Middle frontal gyrus (tissue), 1 donor: Measurements from ENCODE around the gene EDC3.
"Not testable (repeated sequence)": the region's sequence is repeated elsewhere in the genome, so short reads cannot be mapped to it uniquely, and the experiment has no call there.

Experiments used
- DNase-seq: peaks from one replicate; pipeline ENCODE4 v3.0.0-alpha.2; 2015; ENCODE audit warnings: low spot score; ENCODE audit errors: extremely low spot score

Gene EDC3

DNA sequence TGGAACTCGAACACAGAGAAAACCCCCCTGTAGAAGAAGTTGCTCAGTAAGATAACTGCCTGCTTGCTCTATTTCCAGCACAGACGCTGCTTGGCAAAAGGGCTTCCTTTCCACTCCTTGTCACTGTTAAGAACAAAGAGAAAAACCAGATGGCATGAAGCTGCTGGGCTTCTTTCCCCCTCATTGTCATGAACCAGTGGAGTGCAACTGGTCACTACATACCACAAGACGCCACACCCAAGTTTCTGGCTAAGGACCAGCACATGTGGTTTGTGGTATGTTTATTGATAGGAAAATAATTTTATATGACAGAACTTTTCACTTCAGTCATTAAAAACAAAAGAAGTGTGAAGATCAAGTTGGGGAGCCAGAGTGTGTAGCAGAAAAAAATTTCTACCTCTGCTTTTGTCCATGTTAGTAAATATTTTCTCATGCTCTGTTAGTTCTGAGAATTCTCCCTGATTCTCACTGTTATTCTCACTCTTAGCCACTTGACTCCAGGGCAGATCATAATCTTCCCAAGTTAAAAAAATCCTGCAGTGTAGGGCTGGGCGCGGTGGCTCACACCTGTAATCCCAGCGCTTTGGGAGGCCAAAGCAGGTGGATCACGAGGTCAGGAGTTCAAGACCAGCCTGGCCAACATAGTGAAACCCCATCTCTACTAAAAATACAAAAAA lies 42.3 kb downstream of the EDC3 start:
- DNase-seq, result no peak

DNA sequence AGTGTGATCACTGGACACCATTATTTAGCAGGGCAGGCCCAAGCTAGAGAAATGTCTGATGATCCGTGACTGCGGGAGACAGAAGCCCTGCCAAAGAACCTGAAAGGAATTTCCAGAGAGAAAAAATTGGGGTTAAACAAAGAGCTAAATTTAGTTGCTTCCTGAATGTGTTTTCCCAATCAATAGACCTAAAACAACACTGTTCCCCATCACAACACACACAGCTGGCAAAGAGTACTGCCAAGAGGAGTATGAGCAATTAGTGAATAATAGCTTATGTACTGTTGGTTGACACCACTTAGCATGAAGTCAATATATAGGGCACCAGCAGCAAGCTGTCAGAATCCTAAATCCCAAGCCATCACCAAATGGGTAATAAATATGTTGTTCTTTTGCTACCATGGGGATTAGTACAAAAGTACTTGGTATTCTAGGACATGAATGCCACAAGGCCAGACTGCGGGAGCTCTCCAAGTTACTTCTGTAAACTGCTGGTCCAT lies 44.5 kb downstream of the EDC3 start:
- no peak for DNase-seq

- no peak for DNase-seq
Observed at GRCh38 chr15:74648051-74648842, 47.6 kb downstream of the EDC3 start.

DNA sequence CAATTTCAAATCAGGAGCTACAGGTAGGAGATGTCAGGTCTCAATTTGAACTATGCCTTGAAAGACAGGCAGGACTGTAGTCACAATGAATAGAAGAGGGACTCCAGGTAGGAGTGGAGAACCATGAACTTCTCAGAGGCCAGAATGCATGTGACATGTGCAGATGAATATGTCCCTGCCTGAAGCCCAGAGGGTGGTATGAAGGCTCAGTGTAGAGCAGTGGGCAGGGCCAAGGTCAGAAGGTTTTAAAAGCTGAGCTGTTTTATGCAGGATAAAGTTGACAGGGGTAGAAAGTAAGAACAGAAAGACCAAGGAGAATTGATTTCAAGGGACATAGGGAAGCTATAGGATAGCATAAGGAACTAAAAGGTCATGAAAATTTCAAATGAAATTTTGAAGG lies 49.3 kb downstream of the EDC3 start:
- no peak for DNase-seq

GRCh38 chr15:74643665-74644204 lies 52.1 kb downstream of the EDC3 start:
- DNase-seq, result no peak

DNA sequence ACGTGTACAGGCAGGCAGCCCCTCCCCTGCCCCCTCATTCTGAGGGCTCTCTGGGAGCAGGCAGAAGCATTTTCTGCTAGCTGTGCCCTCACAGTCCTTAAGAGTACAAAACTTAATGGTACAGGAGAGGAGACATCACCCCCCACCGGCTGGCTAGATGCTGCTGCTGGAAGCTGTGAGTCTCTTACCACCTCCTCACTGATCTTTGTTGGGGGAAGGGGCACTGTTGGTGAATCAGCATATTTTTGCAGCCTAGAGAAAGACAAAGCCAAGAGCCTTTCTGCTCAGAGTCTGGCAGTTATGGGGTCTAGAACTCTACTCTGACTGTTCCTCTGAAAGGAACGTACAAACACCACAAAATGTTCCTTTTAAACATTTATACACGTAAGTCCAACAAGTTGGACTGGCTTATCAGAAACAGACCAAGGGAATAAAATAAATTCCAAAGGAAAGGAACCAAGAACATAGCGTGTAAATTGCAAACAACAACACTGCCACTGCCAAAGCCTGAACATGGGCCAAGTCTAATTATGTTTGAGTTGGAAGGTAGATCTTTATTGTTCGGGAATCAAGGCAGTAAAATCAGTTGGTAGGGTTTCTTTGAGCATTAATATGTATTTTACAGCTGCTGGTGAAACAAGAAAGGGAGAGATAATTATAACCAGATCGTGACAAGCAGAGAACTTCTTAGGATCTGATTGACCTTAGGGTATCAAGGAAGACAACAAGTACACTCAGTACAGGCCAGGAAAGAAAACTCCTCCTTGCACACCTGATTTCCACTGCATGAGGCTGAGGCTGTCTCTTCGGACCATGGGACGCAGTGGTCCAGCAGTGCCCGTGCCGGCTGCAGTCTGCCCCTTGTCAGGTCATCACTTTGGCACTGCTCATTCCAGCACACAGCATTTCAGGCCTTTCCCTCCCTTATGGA lies 52.8 kb downstream of the EDC3 start:
- DNase-seq, result no peak

DNA sequence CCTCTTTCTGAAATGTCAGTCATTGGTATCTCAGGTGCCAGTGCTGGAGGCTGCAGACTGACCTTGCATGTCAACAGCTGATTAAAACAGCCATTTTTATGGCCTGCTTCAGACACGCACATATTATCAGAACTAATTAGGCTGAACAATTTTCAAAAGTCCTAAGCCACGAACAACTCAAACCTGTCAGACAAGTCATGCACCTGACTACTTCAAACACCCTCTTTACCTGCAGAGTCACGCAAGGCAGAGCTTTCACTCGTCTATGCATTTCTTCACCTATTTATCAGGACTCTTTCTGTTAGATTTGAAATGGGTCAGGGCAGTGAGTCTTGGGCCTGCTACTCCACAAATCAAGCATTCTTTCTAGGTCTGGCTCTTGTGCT lies 53.5 kb downstream of the EDC3 start:
- DNase-seq, result no peak

DNA sequence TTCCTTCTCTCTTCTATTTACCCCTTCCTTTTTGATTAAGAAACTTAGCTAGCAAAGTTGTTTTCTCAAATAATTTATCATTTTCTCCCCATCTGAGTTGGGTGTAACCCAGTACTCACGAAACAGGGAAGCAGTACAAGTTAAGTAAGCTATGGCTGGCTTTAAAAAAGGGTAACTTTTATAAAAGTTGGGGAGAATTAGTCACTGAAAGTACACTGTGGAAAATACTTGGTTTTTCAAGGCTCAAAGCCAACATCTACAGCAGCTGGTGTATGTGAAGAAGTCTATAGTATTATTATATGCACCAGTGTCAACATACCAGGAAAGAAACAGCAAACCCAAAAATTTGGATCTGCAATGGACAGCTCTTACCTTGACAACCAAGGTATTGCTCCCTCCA lies 54.7 kb downstream of the EDC3 start:
- DNase-seq, result no peak

GRCh38 chr15:74636984-74637383 lies 58.8 kb downstream of the EDC3 start:
- DNase-seq, result no peak

GRCh38 chr15:74635228-74635627 lies 60.6 kb downstream of the EDC3 start:
- DNase-seq, result peak; percentile 52

DNA sequence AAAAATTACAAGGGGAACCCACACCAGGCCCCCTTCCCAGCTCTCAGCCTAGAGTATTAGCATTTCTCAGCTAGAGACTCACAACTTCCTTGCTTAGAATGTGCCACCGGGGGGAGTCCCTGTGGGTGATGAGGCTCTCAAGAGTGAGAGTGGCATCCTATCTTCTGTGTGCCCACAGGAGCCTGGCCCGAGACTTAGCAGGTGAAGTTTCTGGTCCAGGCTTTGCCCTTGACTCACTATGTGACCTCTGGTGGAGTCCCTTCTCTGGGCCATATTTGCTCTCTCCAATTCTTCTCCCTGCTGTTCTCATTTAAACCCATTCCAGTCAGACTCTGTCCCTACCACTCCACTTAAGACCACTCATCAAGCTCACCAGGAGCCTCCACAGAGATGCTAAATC lies 62.0 kb downstream of the EDC3 start:
- DNase-seq, result no peak

DNA sequence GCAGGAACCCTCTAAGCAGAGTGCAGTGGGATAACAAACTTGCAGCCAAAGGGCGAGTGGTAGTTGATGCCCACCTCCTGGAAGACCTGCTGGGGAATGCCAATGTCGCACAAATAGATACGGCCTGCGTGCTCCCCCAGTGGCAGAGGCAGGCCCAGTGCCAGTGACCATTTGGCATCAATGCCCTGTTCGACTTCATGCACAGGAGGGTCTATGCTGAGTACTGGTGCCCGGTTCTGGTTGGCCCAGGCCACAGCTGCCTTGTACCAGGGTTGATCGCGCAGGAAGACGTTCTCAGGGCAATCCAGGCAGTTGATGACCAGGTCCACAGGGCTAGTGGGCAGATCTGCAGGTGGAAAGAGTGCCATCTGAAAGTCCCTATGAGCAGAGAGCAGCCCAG lies 63.2 kb downstream of the EDC3 start:
- no peak for DNase-seq

DNA sequence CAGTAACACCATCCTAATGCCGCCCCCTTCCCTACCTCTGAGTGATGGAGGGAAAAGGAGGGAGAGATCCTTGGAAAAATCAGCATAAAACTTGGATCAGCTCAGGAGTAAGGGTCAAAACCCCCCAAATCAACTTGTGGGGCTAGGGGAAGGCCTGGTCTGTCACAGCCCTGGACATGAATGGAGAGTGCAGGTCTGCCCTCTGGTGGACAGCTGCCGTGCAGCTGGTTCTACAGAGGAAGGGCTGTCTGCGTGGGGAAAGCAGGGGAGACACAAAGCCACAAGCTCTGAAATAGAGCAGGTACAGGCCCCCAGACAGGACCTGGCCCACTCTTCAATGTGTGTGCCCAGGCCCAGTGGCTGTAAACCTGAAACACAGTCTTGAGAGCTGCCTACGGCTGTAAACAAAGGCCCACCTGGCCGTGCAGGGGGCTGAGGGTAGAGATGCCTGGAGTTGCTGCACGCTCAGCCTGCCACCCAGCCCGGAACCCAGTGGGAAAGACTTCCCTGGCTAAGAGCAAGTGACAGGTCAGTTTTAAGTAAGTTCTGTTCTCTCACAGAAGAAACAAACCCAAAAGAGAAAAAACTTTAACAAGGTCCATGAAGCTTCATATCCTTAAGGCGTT lies 63.8 kb downstream of the EDC3 start:
- DNase-seq, result no peak

- DNase-seq, result no peak
Observed at GRCh38 chr15:74631408-74631807, 64.4 kb downstream of the EDC3 start.

DNA sequence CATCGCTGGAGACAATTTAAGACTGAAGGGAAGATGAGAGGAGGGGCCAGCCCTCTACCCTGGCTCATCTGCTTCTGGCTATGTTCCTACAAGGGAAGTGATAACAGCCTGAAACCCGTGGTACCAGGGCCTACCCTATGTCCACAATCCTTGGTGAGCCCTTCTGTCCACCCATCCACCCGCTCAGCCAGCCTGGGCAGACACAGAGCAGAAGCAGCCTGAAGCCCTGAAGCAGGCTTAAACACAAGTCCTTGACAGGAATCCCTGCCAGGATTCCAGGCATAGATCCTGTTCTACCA lies 64.8 kb downstream of the EDC3 start:
- no peak for DNase-seq

DNA sequence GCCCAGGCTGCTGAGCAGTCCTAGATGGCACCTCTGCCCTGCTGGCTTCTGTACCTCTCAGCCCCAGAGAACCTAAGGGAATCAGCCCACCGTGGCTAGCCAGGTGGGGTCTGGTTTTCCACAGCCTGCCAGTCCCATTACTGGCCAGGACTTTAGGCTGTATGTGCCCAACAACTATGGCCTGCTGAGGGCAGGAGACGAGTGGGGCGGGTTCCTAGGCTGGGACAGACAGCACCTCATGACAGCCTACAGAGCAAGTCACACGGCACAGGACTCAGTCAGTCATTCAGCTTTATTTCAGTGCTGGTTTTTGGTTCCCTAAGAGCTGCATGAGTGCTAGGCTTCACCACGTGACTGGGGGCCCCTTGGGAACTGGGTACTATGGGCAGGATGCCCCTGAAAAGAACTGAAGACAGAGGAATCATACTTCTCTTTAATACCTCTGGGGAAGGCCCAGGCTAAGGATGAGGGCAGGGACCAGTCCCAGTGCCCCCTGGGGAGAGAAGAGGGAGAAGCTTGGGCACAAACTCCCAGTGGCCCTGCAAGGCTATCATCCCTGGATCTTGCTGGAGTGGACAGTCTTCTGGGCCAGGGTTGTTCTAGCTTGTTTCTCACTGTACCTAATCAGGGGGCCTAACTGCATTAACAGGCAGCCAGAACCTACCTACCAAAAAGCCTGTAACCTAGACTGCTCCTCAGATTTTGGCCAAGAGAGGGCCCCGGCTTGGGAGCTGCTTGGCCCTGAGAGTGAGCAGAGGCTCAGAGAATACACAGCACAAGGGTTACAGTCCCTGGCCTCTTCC lies 65.3 kb downstream of the EDC3 start:
- DNase-seq, result no peak

DNA sequence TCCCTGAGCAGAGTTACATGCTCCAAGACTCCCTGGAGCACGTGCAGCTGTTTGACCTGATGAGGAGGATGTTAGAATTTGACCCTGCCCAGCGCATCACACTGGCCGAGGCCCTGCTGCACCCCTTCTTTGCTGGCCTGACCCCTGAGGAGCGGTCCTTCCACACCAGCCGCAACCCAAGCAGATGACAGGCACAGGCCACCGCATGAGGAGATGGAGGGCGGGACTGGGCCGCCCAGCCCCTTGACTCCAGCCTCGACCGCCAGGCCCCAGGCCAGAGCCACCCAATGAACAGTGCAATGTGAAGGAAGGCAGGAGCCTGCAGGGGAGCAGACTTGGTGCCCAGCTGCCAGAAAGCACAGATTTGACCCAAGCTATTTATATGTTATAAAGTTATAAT lies 66.1 kb downstream of the EDC3 start:
- DNase-seq, result not testable (repeated sequence)

DNA sequence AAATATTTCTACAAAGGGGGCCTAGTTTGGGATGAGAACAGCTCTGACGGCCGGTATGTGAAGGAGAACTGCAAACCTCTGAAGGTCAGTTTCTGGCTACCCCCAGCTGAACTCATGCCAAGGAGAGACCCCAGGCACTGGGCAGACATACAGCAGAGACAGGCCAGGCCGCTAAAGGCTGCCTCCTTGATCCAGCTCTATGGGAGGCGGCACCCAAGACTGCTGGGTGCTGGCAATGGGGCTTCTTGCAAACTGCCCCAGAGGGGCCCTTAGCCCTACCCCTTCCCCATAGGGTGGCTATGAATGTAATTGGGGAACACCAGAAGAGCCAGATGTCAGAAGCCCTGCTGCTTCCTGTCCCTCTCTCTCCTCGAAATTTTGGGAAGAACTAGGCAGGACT lies 66.9 kb downstream of the EDC3 start:
- no peak for DNase-seq

GRCh38 chr15:74628199-74628598 lies 67.6 kb downstream of the EDC3 start:
- DNase-seq, result no peak

DNA sequence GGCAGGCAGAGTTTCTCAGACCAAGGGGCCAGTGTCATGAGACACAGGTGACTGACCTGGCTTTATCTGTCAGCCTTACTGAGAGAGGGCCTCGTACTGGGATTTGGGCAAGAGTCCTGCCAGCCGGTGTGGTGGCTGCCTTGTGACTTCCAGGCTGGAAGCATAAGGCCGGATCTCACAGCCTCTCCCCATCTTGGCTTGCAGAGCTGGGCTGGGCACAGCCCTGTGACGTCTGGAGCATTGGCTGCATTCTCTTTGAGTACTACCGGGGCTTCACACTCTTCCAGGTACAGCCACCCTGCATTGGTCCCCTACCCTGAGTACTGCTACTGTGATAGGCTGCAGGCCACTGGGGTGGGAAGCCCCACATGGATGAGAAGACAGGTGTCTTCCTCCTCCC lies 68.1 kb downstream of the EDC3 start:
- no peak for DNase-seq
